HepG2 (cell line): ENCODE data around the gene MAPK13. TPM values are rescaled to one million over a fixed set of nuclear protein-coding genes. Genes with fewer than 3 reads are reported as not detected.

Source experiments
- HCFC1 ChIP-seq: fragments of 150-350 bp; IDR thresholded peaks from 2 replicates; pipeline ENCODE4 v1.6.1; 2014; ENCODE audit warnings: low read depth, low read length
- KDM6A ChIP-seq: IDR thresholded peaks from 2 replicates; pipeline ENCODE4 v1.6.1; 2016; ENCODE audit warnings: low read depth
- NR2C2 ChIP-seq: sonication (generic); formaldehyde crosslinking; IDR thresholded peaks from 2 replicates; pipeline ENCODE4 v1.4.0; 2020; ENCODE audit warnings: missing genetic modification reagents, mild to moderate bottlenecking, moderate library complexity, borderline replicate concordance
- PCBP2 ChIP-seq: fragments of 200-400 bp; formaldehyde crosslinking; optimal IDR thresholded peaks from 2 replicates; pipeline ENCODE3; 2018; ENCODE audit warnings: low read length, low read depth; ENCODE audit not compliant: poor library complexity, severe bottlenecking
- RXRA ChIP-seq: sonication (generic); formaldehyde crosslinking; IDR thresholded peaks from 2 replicates; pipeline ENCODE4 v1.5.1; 2020; ENCODE audit warnings: missing genetic modification reagents
- SMC3 ChIP-seq: IDR thresholded peaks from 2 replicates; pipeline ENCODE4 v1.6.1; 2011; ENCODE audit warnings: low read length, improper control_type of control experiment
- TAF1 ChIP-seq: sonication (generic); formaldehyde crosslinking; IDR thresholded peaks from 2 replicates; pipeline ENCODE4 v1.4.0; 2020; ENCODE audit warnings: missing genetic modification reagents
- ZNF644 ChIP-seq: IDR thresholded peaks from 2 replicates; pipeline ENCODE4 v1.6.1; 2016; ENCODE audit warnings: low read depth
- ZNF850 ChIP-seq: sonication (generic); formaldehyde crosslinking; conservative IDR thresholded peaks from 2 replicates; pipeline ENCODE4 v1.9.0; 2021; ENCODE audit warnings: mild to moderate bottlenecking, missing genetic modification reagents
- polyA plus RNA-seq, 8 experiments: library from polyadenylated mRNA; depleted of rRNA in 3 of 8; stranded (reverse) in 7 of 8; unstranded in 1 of 8; fragments of >200 nt; fragmentation: Illumina TruSeq in 4 of 8; extraction: Trizol in 4 of 8; gene quantifications; 2 replicates each; pipeline versions ENCODE4 v1.2.1 to v1.2.3, GENCODE V29; 2011 to 2016; ENCODE audit warnings: low read depth in 4 of 8, missing spikeins in 1 of 8, mixed read lengths in 1 of 8; ENCODE audit not compliant: insufficient read depth in 1 of 8
- total RNA-seq, 5 experiments: library from RNA; depleted of rRNA; stranded (reverse); fragments of >200 nt; fragmentation: Illumina TruSeq; extraction: Trizol; gene quantifications; 2 replicates each; pipeline ENCODE4 v1.2.3, GENCODE V29; 2016; ENCODE audit warnings: low read depth in 1 of 5
- TF ChIP-seq, protein P1 (sequence below): sonication (generic); formaldehyde crosslinking; IDR thresholded peaks from 2 replicates; pipeline ENCODE4 v1.5.1; 2020; ENCODE audit warnings: mild to moderate bottlenecking, moderate library complexity, missing genetic modification reagents
- TF ChIP-seq, protein P2 (sequence below): sonication (generic); formaldehyde crosslinking; IDR thresholded peaks from 2 replicates; pipeline ENCODE4 v1.4.0; 2020; ENCODE audit warnings: missing genetic modification reagents, borderline replicate concordance

Gene MAPK13
- total and polyA plus RNA-seq, 2 of the 13 experiments (the other 11 are each of a cell fraction or from before 2014, with no cell fraction given): 12.7 to 43.4 TPM

DNA sequence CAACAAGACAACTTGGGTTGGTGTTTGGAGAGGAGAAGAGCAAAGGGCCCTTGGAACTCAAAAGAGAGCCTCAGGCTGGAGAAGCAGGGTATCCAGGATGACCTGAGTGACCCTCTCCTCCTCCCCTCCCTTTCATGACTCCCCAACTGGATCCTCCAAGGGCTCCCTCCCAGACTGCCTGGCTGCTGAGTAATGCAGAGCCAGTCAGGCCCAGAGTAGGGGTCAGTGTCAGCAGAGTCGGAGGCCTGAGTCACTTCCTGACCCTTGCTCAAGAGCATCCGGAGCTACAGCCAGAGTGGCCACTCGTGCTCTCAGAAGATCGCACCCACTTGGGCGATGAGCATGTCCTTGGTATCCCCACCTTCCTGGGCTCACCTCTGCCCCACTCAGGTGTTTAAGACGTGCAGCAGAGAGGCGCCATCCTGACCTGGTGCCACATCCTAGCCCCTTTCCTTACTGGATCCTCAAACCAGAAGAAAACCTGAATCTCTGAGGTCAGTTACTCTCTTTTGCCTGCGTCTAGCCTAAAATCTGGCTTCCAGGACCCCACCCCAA, 2.8 kb upstream of the MAPK13 start (continued):
- TF ChIP-seq, protein P1, sequence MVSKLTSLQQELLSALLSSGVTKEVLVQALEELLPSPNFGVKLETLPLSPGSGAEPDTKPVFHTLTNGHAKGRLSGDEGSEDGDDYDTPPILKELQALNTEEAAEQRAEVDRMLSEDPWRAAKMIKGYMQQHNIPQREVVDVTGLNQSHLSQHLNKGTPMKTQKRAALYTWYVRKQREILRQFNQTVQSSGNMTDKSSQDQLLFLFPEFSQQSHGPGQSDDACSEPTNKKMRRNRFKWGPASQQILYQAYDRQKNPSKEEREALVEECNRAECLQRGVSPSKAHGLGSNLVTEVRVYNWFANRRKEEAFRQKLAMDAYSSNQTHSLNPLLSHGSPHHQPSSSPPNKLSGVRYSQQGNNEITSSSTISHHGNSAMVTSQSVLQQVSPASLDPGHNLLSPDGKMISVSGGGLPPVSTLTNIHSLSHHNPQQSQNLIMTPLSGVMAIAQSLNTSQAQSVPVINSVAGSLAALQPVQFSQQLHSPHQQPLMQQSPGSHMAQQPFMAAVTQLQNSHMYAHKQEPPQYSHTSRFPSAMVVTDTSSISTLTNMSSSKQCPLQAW (CRISPR knock-in tag): peak; percentile 77
- TF ChIP-seq, protein P2, sequence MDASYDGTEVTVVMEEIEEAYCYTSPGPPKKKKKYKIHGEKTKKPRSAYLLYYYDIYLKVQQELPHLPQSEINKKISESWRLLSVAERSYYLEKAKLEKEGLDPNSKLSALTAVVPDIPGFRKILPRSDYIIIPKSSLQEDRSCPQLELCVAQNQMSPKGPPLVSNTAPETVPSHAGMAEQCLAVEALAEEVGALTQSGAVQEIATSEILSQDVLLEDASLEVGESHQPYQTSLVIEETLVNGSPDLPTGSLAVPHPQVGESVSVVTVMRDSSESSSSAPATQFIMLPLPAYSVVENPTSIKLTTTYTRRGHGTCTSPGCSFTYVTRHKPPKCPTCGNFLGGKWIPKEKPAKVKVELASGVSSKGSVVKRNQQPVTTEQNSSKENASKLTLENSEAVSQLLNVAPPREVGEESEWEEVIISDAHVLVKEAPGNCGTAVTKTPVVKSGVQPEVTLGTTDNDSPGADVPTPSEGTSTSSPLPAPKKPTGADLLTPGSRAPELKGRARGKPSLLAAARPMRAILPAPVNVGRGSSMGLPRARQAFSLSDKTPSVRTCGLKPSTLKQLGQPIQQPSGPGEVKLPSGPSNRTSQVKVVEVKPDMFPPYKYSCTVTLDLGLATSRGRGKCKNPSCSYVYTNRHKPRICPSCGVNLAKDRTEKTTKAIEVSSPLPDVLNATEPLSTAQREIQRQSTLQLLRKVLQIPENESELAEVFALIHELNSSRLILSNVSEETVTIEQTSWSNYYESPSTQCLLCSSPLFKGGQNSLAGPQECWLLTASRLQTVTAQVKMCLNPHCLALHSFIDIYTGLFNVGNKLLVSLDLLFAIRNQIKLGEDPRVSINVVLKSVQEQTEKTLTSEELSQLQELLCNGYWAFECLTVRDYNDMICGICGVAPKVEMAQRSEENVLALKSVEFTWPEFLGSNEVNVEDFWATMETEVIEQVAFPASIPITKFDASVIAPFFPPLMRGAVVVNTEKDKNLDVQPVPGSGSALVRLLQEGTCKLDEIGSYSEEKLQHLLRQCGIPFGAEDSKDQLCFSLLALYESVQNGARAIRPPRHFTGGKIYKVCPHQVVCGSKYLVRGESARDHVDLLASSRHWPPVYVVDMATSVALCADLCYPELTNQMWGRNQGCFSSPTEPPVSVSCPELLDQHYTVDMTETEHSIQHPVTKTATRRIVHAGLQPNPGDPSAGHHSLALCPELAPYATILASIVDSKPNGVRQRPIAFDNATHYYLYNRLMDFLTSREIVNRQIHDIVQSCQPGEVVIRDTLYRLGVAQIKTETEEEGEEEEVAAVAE: peak; percentile 41; the same call in 1 of the 2 replicates
- TF ChIP-seq TAF1 (peak; percentile 56), NR2C2 (0 out of 2 replicates have a peak, but pooled peaks have one; percentile 45), HCFC1 (no peak), SMC3 (no peak), PCBP2 (no peak), KDM6A (CRISPR knock-in tag) (peak; percentile 48; the same call in 1 of the 2 replicates), RXRA (peak; percentile 90), ZNF850 (CRISPR knock-in tag) (no peak), ZNF644 (CRISPR knock-in tag) (0 out of 2 replicates have a peak, but pooled peaks have one; percentile 32)
